ENCODE data around the gene CHAT.

CHAT gene

DNA sequence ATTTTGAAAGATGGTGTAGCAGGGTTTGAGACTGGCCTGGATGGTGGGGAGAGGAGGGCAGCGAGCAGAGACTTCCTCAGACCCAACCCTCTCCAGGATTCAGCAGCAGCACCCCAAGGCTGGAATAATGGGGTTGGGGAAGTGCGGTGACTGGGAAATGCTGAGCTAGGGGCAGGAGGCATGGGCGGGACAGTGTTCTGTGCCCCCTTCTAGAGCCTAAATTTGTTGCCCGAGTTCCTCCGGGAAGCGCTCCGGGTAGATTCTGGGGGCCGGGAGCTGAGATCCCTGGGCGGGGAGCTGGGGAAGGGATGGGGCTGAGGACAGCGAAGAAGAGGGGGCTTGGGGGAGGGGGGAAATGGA is at the start of gene CHAT:
TSS of gene CHAT (plus strand) at position 156 of the 360 bp plus-strand sequence. CDS start at position 309, 153 bp downstream.
- H3K4me1 ChIP-seq (ENCODE audit: insufficient read depth, low read length) = no peaks in the 10 kb centered on the region; the same call in 1 of the 2 replicates
- peak within 1 kb of the TSS; percentile 22; the same call in 1 of the 2 replicates for H3K9ac ChIP-seq (ENCODE audit: low read depth, low read length)
- no peaks in the 10 kb centered on the region for H3K36me3 ChIP-seq (ENCODE audit: insufficient read depth, low read length)
- no peaks in the 10 kb centered on the region for H3K9me3 ChIP-seq (ENCODE audit: control insufficient read depth, insufficient read depth, low read length)

DNA sequence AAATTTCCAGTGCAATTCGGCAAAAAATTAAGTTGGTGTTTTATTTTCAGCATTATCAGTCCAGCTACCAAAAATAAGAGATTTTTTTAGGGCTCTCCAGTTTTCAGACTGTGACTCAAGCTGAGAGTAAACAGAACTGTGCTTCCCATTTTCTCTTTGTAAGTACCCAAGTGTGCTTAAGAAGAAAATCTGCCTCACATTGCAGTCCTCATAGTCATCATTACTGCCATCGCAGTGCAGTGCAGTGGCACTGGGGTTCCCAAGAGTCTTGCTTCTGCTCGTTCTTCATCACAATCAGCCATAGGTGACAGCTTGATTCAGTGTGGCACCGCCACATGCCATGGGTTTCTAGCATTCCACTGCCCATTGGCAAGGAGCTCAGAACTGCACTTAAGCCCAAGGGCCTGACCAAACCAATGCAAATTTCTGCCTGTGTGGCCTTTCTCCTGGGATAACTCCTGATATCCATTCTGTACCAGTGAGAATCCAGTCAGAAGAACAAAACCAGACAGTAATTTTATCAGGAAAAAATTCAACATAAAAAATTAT is 49.3 kb upstream of the CHAT start:
- H3K36me3 ChIP-seq (ENCODE audit: insufficient read depth, low read length) = no peaks in the 10 kb centered on the region
- no peaks in the 10 kb centered on the region for H3K9me3 ChIP-seq (ENCODE audit: control insufficient read depth, insufficient read depth, low read length)
- H3K4me1 ChIP-seq (ENCODE audit: insufficient read depth, low read length) = peaks cover 5% of the 10 kb centered on the region; the same call in 1 of the 2 replicates
- no peak overlapping the region for H3K9ac ChIP-seq (ENCODE audit: low read depth, low read length)

DNA sequence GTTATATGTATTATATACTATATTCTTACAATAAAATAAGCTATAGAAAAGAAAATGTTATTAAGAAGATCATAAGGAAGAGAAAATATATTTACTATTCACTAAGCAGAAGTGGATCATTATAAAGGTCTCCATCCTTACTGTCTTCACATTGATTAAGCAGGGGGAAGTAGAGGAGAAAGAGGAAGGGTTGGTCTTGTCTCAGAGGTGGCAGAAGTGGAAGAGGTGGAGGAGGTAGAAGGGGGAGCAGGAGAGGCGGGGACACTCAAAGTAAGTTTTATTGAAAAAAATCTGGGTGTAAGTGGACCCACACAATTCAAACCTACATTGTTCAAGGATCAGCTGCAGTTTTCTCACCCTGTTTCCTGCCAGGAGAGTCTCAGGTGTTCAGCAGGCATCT is 46.0 kb upstream of the CHAT start:
- Histone ChIP-seq H3K36me3 (ENCODE audit: insufficient read depth, low read length) (no peaks in the 10 kb centered on the region), H3K9ac (ENCODE audit: low read depth, low read length) (no peak overlapping the region), H3K4me1 (ENCODE audit: insufficient read depth, low read length) (no peaks in the 10 kb centered on the region), H3K9me3 (ENCODE audit: control insufficient read depth, insufficient read depth, low read length) (no peaks in the 10 kb centered on the region)

- Histone ChIP-seq H3K4me1 (ENCODE audit: insufficient read depth, low read length) (no peaks in the 10 kb centered on the region), H3K9ac (ENCODE audit: low read depth, low read length) (no peak overlapping the region), H3K36me3 (ENCODE audit: insufficient read depth, low read length) (no peaks in the 10 kb centered on the region), H3K9me3 (ENCODE audit: control insufficient read depth, insufficient read depth, low read length) (no peaks in the 10 kb centered on the region)
These were observed 45.6 kb upstream of the CHAT start for GRCh38 chr10:49568235-49568634.

- H3K9me3 ChIP-seq (ENCODE audit: control insufficient read depth, insufficient read depth, low read length) = no peaks in the 10 kb centered on the region
- H3K9ac ChIP-seq (ENCODE audit: low read depth, low read length) = no peak overlapping the region
- no peaks in the 10 kb centered on the region for H3K36me3 ChIP-seq (ENCODE audit: insufficient read depth, low read length)
- H3K4me1 ChIP-seq (ENCODE audit: insufficient read depth, low read length) = no peaks in the 10 kb centered on the region
These were observed 44.7 kb upstream of the CHAT start for GRCh38 chr10:49569031-49569631.

GRCh38 chr10:49571388-49571787 is 42.4 kb upstream of the CHAT start:
- H3K9ac ChIP-seq (ENCODE audit: low read depth, low read length) = no peak overlapping the region
- no peaks in the 10 kb centered on the region for H3K9me3 ChIP-seq (ENCODE audit: control insufficient read depth, insufficient read depth, low read length)
- H3K36me3 ChIP-seq (ENCODE audit: insufficient read depth, low read length) = no peaks in the 10 kb centered on the region
- H3K4me1 ChIP-seq (ENCODE audit: insufficient read depth, low read length) = no peaks in the 10 kb centered on the region

GRCh38 chr10:49572594-49573114 is 41.2 kb upstream of the CHAT start:
- Histone ChIP-seq H3K9me3 (ENCODE audit: control insufficient read depth, insufficient read depth, low read length) (no peaks in the 10 kb centered on the region), H3K9ac (ENCODE audit: low read depth, low read length) (no peak overlapping the region), H3K36me3 (ENCODE audit: insufficient read depth, low read length) (no peaks in the 10 kb centered on the region), H3K4me1 (ENCODE audit: insufficient read depth, low read length) (no peaks in the 10 kb centered on the region)

DNA sequence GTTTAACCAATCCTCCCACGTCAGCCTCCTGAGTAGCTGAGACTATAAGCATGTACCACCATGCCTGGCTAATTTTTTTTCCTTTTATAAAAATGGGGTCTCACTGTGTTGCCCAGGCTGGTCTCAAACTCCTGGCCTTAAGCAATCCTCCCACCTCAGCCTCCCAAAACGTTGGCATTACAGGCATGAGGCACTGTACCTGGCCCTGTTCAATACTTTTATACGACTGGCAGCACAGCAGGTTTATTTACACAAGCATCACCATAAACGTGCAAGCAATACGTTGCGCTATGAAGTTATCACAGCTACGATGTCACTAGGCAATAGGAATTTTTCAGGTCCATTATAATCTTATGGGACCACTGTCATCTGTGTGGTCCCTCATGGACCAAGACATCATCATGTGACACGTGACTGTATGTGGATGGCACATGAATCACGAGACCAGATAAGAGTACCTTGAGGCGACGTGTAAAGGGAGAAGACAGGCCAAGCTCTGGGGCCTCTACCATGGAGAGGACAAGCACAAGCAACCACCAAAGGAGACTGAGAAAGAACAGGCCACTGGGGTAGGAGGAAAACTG is 38.3 kb upstream of the CHAT start:
- Histone ChIP-seq H3K4me1 (ENCODE audit: insufficient read depth, low read length) (no peaks in the 10 kb centered on the region), H3K9ac (ENCODE audit: low read depth, low read length) (no peak overlapping the region), H3K36me3 (ENCODE audit: insufficient read depth, low read length) (no peaks in the 10 kb centered on the region), H3K9me3 (ENCODE audit: control insufficient read depth, insufficient read depth, low read length) (no peaks in the 10 kb centered on the region)

DNA sequence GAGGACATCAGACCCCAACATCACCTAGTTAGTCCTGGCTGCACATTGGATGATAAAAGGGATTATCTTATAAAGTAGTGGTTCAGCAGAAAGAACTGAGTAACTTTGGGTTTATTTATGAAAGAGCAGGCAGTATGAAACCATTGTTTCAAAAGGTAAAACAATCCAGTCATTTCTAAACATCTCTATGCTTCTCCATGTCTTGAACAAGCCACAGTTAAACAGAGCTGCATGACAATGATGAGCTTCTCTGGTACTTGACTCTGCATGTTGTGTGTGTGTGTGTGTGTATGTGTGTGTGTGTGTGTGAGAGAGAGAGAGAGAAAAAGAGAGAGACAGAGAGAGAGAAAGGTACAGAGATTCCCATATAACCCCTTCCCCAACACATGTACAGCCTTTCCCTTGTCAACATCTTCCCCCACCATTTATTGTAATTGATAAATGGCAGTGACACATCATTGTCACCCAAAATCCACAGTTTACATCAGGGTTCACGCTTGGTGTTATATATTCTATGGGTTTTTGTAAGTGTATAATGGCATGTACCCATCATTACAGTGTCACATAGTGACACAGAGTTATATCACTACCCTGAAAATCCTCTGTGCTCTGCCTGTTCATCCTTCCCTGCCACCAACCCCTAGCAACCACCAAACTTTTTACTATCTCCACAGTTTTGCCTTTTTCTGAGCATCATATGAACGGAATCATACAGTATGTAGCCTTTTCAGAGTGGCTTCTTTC is 36.5 kb upstream of the CHAT start:
- H3K9ac ChIP-seq (ENCODE audit: low read depth, low read length) = no peak overlapping the region
- no peaks in the 10 kb centered on the region for H3K4me1 ChIP-seq (ENCODE audit: insufficient read depth, low read length)
- no peaks in the 10 kb centered on the region for H3K9me3 ChIP-seq (ENCODE audit: control insufficient read depth, insufficient read depth, low read length)
- no peaks in the 10 kb centered on the region for H3K36me3 ChIP-seq (ENCODE audit: insufficient read depth, low read length)

DNA sequence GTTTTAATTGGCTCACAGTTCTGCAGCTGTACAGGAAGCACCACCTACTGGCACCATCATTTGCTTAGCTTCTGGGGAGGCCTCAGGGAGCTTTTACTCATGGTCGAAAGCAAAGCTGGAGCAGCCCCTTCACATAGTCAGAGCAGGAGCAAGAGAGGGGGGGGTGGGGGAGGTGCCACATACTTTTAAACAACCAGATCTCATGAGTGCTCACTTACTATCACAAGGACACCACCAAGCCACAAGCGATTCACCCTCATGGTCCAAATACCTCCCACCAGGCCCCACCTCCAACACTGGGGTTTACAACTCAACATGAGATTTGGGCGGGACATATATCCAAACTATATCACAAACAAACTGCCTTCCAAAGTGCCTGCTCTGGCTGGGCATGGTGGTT is 35.4 kb upstream of the CHAT start:
- Histone ChIP-seq H3K4me1 (ENCODE audit: insufficient read depth, low read length) (no peaks in the 10 kb centered on the region), H3K9me3 (ENCODE audit: control insufficient read depth, insufficient read depth, low read length) (no peaks in the 10 kb centered on the region), H3K36me3 (ENCODE audit: insufficient read depth, low read length) (no peaks in the 10 kb centered on the region), H3K9ac (ENCODE audit: low read depth, low read length) (no peak overlapping the region)

- Histone ChIP-seq H3K36me3 (ENCODE audit: insufficient read depth, low read length) (no peaks in the 10 kb centered on the region), H3K9ac (ENCODE audit: low read depth, low read length) (no peak overlapping the region)
These were observed 34.2 kb upstream of the CHAT start for GRCh38 chr10:49579621-49580020.

GRCh38 chr10:49585387-49585786 is 28.4 kb upstream of the CHAT start:
- Histone ChIP-seq H3K9me3 (ENCODE audit: control insufficient read depth, insufficient read depth, low read length) (no peaks in the 10 kb centered on the region), H3K9ac (ENCODE audit: low read depth, low read length) (no peak overlapping the region), H3K36me3 (ENCODE audit: insufficient read depth, low read length) (no peaks in the 10 kb centered on the region), H3K4me1 (ENCODE audit: insufficient read depth, low read length) (no peaks in the 10 kb centered on the region)

More at GRCh38 chr10:49579621-49580020, 34.2 kb upstream of the CHAT start:
- H3K9me3 ChIP-seq (ENCODE audit: control insufficient read depth, insufficient read depth, low read length) = no peaks in the 10 kb centered on the region
- no peaks in the 10 kb centered on the region for H3K4me1 ChIP-seq (ENCODE audit: insufficient read depth, low read length)

DNA sequence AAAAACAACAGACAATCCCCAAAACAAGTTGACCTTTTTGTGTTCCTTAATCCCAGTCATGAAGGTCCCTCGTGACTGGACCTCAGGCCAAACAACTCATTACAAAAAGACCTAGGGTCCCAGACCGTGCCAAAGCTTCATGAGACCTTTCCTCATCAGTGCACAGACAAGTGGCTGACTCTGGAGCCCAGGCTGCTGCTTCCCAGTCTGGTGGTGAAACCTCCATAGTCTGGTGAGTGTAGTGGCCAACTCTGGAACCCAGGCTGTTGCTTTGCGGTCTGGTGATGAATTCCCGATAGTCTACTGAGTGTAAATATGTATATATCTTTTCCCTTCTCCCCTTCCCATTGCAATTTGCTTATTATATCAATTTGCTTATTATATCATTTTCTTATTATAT is 25.9 kb upstream of the CHAT start:
- no peaks in the 10 kb centered on the region for H3K36me3 ChIP-seq (ENCODE audit: insufficient read depth, low read length)

GRCh38 chr10:49592726-49593563 is 20.9 kb upstream of the CHAT start:
- no peaks in the 10 kb centered on the region for H3K4me1 ChIP-seq (ENCODE audit: insufficient read depth, low read length)
- no peaks in the 10 kb centered on the region for H3K36me3 ChIP-seq (ENCODE audit: insufficient read depth, low read length)
- H3K9me3 ChIP-seq (ENCODE audit: control insufficient read depth, insufficient read depth, low read length) = no peaks in the 10 kb centered on the region; the same call in 1 of the 2 replicates
- H3K9ac ChIP-seq (ENCODE audit: low read depth, low read length) = no peak overlapping the region

More for the DNA sequence above, 25.9 kb upstream of the CHAT start:
- H3K4me1 ChIP-seq (ENCODE audit: insufficient read depth, low read length) = no peaks in the 10 kb centered on the region
- H3K9me3 ChIP-seq (ENCODE audit: control insufficient read depth, insufficient read depth, low read length) = no peaks in the 10 kb centered on the region; the same call in 1 of the 2 replicates
- no peak overlapping the region for H3K9ac ChIP-seq (ENCODE audit: low read depth, low read length)

All from ES-I3 (cell line).